SK-N-MC (cell line): ENCODE results near the gene DNAL1.

Experiments used
- EZH2 ChIP-seq: fragments of 200-600 bp; sonication (generic); IDR thresholded peaks from one replicate; pipeline ENCODE4 v1.6.1; 2017; ENCODE audit warnings: antibody characterized with exemption
- FOXP2 ChIP-seq: optimal IDR thresholded peaks from 2 replicates; pipeline ENCODE3; 2011; ENCODE audit warnings: mild to moderate bottlenecking, moderate library complexity; ENCODE audit not compliant: insufficient read depth; ENCODE audit errors: extremely low read length, control extremely low read depth
- POLR2AphosphoS5 ChIP-seq: IDR thresholded peaks from 2 replicates; pipeline ENCODE4 v1.6.1; 2012; ENCODE audit warnings: mild to moderate bottlenecking, low read depth, low read length, borderline replicate concordance

DNA sequence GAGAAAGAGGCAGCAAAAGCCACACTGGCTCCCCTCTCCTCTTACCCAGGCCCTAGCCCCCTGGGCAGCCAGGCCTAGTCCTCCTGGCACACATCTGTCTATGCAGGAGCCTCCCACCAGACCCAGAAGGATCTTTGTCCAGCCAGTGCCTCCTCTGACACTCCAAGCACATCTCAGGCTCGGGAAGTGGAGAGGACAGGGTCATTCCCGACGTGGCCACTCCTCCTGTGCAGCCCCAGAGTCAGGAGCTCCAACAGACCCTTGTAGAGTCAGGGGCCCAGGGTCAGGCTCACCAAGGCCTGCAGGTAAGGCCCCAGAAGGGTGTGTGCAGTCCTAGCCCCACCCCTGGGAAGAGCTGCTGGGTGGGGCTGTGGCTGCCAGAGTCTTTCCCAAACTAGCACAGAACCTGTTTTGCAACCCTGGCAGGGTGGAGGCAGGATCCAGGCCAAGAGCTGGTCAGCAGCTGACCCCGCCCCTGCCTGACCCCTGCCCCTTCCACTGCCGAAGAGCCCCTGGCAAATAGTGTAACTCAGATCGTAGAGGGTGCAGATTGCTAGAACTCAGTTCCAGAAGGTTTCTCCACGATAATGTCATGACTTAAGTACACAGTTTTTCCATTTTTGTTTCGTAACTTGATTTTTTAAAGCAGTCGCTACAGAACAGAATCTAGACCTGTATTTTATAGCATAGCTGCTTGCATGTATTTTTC, 96.0 kb downstream of the DNAL1 start:
- TF ChIP-seq EZH2 (no peak), POLR2AphosphoS5 (no peak), FOXP2 (no peak)
